ENCODE data around the gene NOVA1.

The NOVA1 gene

DNA sequence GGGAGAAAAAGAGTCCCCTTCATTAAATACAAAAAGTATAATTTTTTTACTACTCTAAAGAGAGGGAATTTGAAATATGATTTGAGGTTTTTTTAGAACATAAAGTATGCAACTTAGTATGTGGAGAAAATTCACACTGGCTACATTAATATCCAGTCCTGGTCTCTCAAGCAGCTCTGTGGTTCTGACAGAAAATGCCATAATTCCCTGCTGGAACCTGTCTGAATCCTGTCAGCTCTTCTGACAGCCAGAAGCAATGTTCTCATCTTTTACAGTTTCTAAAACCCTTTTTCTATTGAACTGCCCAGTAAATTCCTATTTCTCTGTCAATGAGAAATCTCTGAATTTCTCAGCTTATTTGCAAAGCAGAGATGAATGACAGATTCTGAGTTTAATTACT lies 13.4 kb upstream of the NOVA1 start:
- DNase-seq (ENCODE audit: low spot score), result no peak
- TF ChIP-seq, protein P1, sequence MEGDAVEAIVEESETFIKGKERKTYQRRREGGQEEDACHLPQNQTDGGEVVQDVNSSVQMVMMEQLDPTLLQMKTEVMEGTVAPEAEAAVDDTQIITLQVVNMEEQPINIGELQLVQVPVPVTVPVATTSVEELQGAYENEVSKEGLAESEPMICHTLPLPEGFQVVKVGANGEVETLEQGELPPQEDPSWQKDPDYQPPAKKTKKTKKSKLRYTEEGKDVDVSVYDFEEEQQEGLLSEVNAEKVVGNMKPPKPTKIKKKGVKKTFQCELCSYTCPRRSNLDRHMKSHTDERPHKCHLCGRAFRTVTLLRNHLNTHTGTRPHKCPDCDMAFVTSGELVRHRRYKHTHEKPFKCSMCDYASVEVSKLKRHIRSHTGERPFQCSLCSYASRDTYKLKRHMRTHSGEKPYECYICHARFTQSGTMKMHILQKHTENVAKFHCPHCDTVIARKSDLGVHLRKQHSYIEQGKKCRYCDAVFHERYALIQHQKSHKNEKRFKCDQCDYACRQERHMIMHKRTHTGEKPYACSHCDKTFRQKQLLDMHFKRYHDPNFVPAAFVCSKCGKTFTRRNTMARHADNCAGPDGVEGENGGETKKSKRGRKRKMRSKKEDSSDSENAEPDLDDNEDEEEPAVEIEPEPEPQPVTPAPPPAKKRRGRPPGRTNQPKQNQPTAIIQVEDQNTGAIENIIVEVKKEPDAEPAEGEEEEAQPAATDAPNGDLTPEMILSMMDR (IDR thresholded peaks at IDR 0.05), result no peak
- no peak overlapping the region for H3K27ac ChIP-seq
- no peak overlapping the region for H3K4me3 ChIP-seq

DNA sequence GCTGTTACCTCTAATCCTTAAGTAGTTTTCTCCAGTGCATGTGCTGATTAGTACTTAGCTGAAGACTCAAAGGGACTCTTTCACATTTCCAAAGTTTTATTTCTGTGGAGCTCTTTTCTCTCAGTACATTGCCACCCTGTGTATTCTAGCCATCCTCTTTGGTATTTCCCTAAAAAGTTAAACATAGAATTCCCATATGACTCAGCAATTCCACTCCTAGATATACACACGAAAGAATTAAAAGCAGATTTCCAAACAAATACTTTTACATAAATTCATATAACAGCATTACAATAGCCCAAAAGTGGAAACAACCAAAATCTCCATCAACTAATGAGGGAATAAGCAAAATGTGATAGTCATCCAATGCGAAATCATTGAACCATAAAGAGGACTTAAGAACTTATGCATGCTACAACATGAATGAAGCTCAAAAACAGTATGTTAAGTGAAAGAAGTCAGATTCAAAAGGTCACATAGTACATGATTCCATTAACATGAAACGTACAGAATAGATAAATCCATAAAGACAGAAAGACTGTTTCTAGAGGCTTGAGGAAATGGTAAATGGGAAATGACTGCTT lies 9.0 kb upstream of the NOVA1 start:
- H3K4me3 ChIP-seq, result no peak overlapping the region
- no peak overlapping the region for H3K27ac ChIP-seq
- TF ChIP-seq, protein P1 (IDR thresholded peaks at IDR 0.05), result no peak
- DNase-seq (ENCODE audit: low spot score), result no peak

DNA sequence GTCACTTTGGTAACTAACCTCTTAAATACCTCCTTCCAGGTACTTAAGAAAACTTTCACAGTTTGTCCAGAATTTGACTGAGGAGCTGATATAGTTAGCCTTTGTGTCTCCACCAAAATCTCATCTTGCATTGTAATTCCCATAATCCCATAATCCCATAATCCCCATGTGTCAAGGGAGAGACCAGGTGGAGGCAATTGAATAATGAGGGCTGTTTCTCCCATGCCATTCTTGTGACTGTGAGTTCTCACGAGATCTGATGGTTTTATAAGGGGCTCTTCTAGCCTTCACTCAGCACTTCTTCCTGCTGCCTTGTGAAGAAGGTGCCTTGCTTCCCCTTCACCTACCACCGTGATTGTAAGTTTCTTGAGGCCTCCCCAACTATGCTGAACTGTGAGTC lies 7.8 kb upstream of the NOVA1 start:
- DNase-seq (ENCODE audit: low spot score), result no peak
- H3K4me3 ChIP-seq, result no peak overlapping the region
- no peak overlapping the region for H3K27ac ChIP-seq
- TF ChIP-seq, protein P1 (IDR thresholded peaks at IDR 0.05), result no peak

DNA sequence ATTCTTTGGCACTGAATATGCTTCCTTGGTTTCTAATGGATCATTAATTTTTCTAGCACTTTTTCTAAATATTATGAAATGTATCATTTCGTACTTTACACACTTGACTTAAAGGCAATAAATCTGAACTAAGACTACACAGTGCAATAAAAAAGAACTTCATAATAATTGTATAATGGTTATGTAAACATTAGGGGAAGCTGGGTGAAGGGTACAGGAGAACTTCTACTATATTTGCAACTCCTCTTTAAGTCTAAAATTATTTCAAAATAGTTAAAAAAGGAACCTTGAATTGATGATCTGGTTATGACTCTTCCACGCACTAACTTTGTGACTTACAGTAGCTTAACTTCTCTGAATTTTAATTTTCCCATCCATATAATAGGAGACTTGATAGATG lies 5.1 kb upstream of the NOVA1 start:
- H3K4me3 ChIP-seq, result no peak overlapping the region
- no peak for DNase-seq (ENCODE audit: low spot score)
- no peak overlapping the region for H3K27ac ChIP-seq
- TF ChIP-seq, protein P1 (IDR thresholded peaks at IDR 0.05), result no peak

DNA sequence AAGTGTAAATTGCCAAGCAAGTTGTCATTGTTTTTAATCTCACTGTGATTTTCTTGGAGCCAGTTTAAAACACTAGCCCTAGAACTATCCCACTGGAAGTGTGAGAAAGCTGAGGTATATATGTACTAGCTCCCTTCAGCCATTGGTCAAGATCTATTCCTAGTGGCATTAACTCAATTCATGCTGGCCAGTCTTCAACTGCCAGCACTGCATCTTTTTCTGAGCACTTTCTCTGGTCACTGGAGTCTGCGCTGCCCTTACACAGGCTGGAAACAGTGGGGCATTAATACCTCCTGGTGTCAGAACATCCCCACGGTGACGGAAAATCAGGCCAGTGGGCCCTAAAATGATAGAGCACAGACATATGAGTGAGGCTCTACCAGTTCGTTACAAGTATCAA lies 4.0 kb upstream of the NOVA1 start:
- TF ChIP-seq, protein P1 (IDR thresholded peaks at IDR 0.05), result no peak
- no peak for DNase-seq (ENCODE audit: low spot score)
- H3K4me3 ChIP-seq, result no peak overlapping the region

DNA sequence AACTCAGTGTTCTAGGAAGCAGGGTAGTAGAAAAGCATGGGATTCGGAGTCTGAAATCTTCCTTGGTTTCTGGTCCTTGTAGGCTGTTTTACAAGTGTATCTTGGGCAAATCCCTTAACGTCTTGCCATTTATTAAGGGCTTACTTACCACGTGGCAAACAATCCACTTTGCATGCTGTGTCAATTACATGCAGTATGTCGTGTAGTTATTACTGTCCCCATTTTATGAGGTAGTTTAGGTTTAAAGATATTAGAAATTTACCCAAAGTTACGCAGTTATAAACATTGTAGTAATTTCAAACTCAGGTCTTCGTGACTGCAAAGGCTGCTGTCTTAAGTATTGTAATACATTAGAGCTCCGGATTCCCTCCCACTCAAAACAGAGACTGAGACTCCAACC lies 1.5 kb upstream of the NOVA1 start:
- DNase-seq (ENCODE audit: low spot score), result no peak
- peak overlapping the region; percentile 88 for H3K4me3 ChIP-seq
- TF ChIP-seq, protein P1 (IDR thresholded peaks at IDR 0.05), result no peak
- peak overlapping the region; percentile 90 to 92 for H3K27ac ChIP-seq

More for the DNA sequence above, 4.0 kb upstream of the NOVA1 start:
- no peak overlapping the region for H3K27ac ChIP-seq

DNA sequence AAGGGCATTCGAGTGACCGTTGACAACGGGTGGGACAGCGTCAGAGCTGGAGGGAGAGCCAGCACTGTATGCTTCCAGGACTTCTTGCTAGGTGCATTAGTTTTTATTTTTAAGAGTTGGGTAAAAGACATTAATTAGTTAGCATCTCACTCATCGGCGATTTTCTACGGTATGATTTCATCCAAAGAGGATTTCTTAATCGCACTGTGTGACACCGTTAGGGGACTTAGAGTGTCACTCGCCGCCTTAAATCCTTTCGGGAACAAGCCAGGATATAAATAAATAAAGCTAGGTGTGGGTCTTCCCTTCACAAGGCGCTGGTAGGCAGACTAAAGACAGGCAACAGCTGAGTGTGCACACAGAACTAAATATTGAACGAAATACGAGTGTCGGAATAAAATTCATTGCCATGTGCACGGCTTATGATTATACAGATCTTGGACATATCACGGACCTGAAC lies 869 bp upstream of the NOVA1 start:
- no peak for DNase-seq (ENCODE audit: low spot score)
- peak overlapping the region; percentile 90 to 92 for H3K27ac ChIP-seq

More for the DNA sequence above, 869 bp upstream of the NOVA1 start:
- TF ChIP-seq, protein P1 (IDR thresholded peaks at IDR 0.05), result no peak
- peak overlapping the region; percentile 88 for H3K4me3 ChIP-seq

All from coronary artery (tissue), 2 donors.